Measurements from ENCODE around the gene STAG1. TPM values are rescaled to one million over a fixed set of nuclear protein-coding genes. Genes with fewer than 3 reads are reported as not detected.
A peak's percentile ranks its signal among the peaks of the same experiment; 100 is the strongest.
"Not testable (repeated sequence)": the region's sequence is repeated elsewhere in the genome, so short reads cannot be mapped to it uniquely, and the experiment has no call there.

STAG1 gene
- total RNA-seq (10 to 100 TPM; 29.6 to 41.4 TPM), polyA plus RNA-seq (ENCODE audit: insufficient read length in 6 of 6) (10 to 100 TPM; 39.3 to 52.7 (median 46.4) TPM)
- long read RNA-seq, donor 1, full-length matches to known transcripts: 1 of 14 reads
- long read RNA-seq, donor 1, partial matches to known transcripts: 13 of 14 reads
- long read RNA-seq, donor 1, other reads (novel, unspliced or antisense): 0 of 14 reads
- long read RNA-seq, donor 2, full-length matches to known transcripts: 1 of 7 reads
- long read RNA-seq, donor 2, partial matches to known transcripts: 6 of 7 reads
- long read RNA-seq, donor 2, other reads (novel, unspliced or antisense): 0 of 7 reads
- long read RNA-seq, donor 3, full-length matches to known transcripts: 2 of 2 reads
- long read RNA-seq, donor 3, partial matches to known transcripts: 0 of 2 reads
- long read RNA-seq, donor 3, other reads (novel, unspliced or antisense): 0 of 2 reads
- long read RNA-seq, donor 4, partial matches to known transcripts: 2 of 4 reads
- long read RNA-seq, donor 4, other reads (novel, unspliced or antisense): 2 of 4 reads
- long read RNA-seq, donor 5, full-length matches to known transcripts: 2 of 2 reads
- long read RNA-seq, donor 5, partial matches to known transcripts: 0 of 2 reads
- long read RNA-seq, donor 5, other reads (novel, unspliced or antisense): 0 of 2 reads
- long read RNA-seq, donor 6, full-length matches to known transcripts: 1 of 1 reads
- long read RNA-seq, donor 6, partial matches to known transcripts: 0 of 1 reads
- long read RNA-seq, donor 6, other reads (novel, unspliced or antisense): 0 of 1 reads
- long read RNA-seq, donor 7: 0 reads
- long read RNA-seq, donor 8, partial matches to known transcripts: 0 of 1 reads
- long read RNA-seq, donor 8, other reads (novel, unspliced or antisense): 0 of 1 reads
- long read RNA-seq, donor 9: 0 reads
- long read RNA-seq, donor 10, partial matches to known transcripts: 3 of 6 reads
- long read RNA-seq, donor 10, other reads (novel, unspliced or antisense): 3 of 6 reads
- long read RNA-seq, donor 11, full-length matches to known transcripts: 3 of 3 reads
- long read RNA-seq, donor 11, partial matches to known transcripts: 0 of 3 reads
- long read RNA-seq, donor 11, other reads (novel, unspliced or antisense): 0 of 3 reads
- long read RNA-seq, donor 12: 0 reads

- ATAC-seq: no peak
- intact Hi-C loops (cut with DNase I): loop anchor here in 1 of 2 donors (5.0 kb wide), 2 partner anchors 205 to 675 kb away; no protein-coding TSS in a partner anchor
- Histone ChIP-seq H3K27ac (peak within 1 kb of the TSS; percentile 92 to 100), H3K9me3 (no peaks in the 10 kb centered on the region), H3K4me3 (peak within 1 kb of the TSS; percentile 51 to 54), H3K4me1 (peaks cover 24 to 51% of the 10 kb centered on the region in 2 donors), H3K27me3 (no peaks in the 10 kb centered on the region), H3K36me3 (no peaks in the 10 kb centered on the region)
- TF ChIP-seq CTCF (IDR thresholded peaks at IDR 0.05): peak in 1 of 2 donors; percentile 98
- DNase-seq: no peak
Observed at GRCh38 chr3:136752172-136752421, at the start of gene STAG1. Gene STAG1, minus strand, starts transcription at chr3:136752378. Its CDS starts 121,480 bp downstream, at chr3:136630898.

DNA sequence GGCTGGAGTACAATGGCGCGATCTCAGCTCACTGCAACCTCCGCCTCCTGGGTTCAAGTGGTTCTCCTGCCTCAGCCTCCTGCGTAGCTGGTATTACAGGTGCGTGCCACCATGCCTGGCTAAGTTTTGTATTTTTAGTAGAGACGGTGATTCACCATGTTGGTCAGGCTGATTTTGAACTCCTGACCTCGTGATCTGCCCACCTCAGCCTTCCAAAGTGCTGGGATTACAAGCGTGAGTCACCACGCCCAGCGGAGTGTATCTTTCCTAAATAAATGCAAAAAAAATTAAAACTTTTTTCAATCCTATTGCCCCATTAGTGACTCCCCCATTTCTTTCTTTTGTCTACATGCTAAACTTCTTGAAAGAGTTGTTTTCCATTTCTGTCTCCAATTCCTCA, 49.0 kb upstream of the STAG1 start:
- H3K27me3 ChIP-seq; intact Hi-C loops (cut with DNase I); H3K27ac ChIP-seq; H3K9me3 ChIP-seq; H3K36me3 ChIP-seq; DNase-seq; H3K4me3 ChIP-seq; ATAC-seq: not testable (repeated sequence)
- H3K4me1 ChIP-seq: peaks cover 0 to 11% of the 10 kb centered on the region in 2 donors

DNA sequence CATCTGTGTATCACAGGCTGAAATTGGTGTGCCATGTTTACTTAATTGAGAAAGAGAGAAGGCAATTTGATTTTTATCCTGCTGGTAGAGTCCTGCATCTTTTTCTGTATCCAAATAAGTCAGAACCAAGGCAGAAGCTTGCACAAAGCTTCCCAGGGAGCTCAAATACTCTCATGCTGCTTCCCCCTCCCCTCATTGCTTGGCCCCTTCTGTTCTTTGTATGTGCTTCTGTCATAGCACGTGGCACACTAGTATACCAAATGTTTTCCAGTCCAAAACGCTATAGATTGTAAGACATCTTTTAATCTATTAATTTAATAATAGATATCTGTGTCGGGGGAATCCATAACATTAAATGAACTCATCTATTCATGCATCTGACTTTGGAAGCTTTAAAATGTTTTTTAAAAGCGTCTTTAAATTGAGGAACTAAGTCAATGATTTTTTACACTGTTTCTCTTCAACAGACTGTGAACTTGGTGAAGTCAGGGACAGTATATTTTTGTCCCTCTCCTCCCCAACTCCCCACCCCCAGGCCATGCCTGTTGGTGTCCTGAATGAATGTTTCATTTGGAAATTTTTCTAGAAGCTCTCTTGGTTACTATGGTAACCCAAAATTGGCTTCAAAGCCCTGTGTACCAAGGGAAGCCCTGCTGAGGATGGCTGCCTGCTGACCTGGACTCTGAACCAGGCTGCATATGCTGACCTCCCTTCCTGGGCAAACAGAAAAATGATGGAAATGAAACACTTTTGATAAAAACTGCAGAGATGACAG, 40.6 kb upstream of the STAG1 start:
- no peak overlapping the region for H3K27ac ChIP-seq
- no peak overlapping the region for H3K4me3 ChIP-seq
- ATAC-seq (no peak), DNase-seq (no peak)
- intact Hi-C loops (cut with DNase I): no loop called here
- H3K36me3 ChIP-seq: no peaks in the 10 kb centered on the region
- H3K9me3 ChIP-seq: no peaks in the 10 kb centered on the region
- H3K27me3 ChIP-seq: no peaks in the 10 kb centered on the region
- no peak for TF ChIP-seq CTCF (IDR thresholded peaks at IDR 0.05)
- H3K4me1 ChIP-seq: peaks cover 0 to under 1% of the 10 kb centered on the region in 2 donors

- intact Hi-C loops (cut with DNase I): no loop called here
- TF ChIP-seq CTCF (IDR thresholded peaks at IDR 0.05): no peak
- Histone ChIP-seq H3K27me3 (no peaks in the 10 kb centered on the region), H3K4me3 (no peak overlapping the region), H3K9me3 (no peaks in the 10 kb centered on the region), H3K27ac (no peak overlapping the region), H3K36me3 (no peaks in the 10 kb centered on the region), H3K4me1 (peaks cover 0 to 14% of the 10 kb centered on the region in 2 donors)
- DNase-seq: no peak
- ATAC-seq: no peak
Observed at GRCh38 chr3:136790786-136791185, 38.6 kb upstream of the STAG1 start.

DNA sequence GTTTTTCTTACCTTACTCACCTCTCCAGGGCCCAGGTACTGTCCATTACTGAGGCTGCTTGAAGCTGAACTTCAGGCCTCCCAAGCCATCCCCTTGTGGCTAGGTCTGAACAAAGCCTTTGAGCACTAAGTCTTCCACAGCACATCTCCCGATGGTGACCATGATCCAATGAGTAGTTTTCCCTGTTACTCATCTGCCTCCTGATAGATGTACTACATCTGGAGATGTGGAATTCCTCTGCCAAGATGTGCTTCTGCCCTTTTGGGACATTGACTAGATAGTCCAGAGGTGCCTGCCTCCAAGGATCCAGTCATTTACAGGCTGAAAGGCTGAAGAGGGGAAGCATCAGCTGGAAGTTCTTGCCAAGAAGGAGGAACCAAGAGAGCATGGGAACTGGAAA, 37.8 kb upstream of the STAG1 start:
- Histone ChIP-seq H3K4me1 (peaks cover 0 to 14% of the 10 kb centered on the region in 2 donors), H3K9me3 (no peaks in the 10 kb centered on the region), H3K4me3 (no peak overlapping the region), H3K36me3 (no peaks in the 10 kb centered on the region), H3K27ac (no peak overlapping the region), H3K27me3 (no peaks in the 10 kb centered on the region)
- ATAC-seq (no peak), DNase-seq (no peak)
- intact Hi-C loops (cut with DNase I): no loop called here
- TF ChIP-seq CTCF (IDR thresholded peaks at IDR 0.05): no peak
